Ammon's horn (tissue), 1 donor: Measurements from ENCODE around the gene MAP4K1.

ENCODE experiments used
- DNase-seq: peaks from one replicate; pipeline ENCODE4 v3.0.0-alpha.2; 2016; ENCODE audit warnings: low spot score

MAP4K1 gene

DNA sequence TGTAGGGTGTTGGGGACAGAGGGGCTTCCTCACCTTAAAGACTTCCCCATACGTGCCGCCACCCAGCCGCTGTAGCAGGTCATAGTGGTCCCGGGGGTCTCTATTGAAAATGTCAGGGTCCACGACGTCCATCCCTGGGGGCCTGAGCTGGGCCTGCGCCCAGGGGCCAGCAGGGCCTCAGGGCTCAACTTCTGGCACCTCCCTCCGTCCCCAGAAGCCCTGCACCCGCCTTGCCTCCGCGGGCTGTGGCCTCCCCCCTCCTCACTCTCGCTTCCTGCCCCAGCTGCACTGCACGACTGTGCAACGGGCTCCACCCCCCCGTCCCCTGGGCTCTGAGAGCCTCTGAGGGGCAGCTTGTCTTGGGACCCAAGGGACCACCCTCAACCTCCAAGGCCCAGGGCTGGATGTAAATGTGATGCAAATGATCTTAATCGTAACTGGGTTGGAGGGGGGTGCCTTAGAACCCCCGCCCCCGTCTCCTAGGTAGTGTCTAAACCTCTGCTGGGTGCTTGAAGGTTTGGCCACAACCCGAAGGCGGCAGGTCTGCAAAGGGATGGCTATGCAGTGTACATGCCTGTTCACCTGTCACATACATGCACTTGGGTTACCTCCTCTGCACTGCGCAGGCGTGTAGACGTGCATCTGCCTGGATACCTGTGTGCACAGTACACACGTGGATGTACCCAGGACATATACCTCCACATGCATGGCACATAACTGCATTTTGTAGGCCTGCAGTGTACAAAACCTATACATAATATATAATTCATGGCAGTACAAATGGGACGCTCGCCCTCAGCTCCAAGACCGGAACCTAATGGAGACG lies at the start of gene MAP4K1:
MAP4K1 (minus strand) TSS at position 190 of the 826 bp plus-strand sequence; CDS start at position 132, 58 bp downstream.
- DNase-seq: peak; percentile 49

DNA sequence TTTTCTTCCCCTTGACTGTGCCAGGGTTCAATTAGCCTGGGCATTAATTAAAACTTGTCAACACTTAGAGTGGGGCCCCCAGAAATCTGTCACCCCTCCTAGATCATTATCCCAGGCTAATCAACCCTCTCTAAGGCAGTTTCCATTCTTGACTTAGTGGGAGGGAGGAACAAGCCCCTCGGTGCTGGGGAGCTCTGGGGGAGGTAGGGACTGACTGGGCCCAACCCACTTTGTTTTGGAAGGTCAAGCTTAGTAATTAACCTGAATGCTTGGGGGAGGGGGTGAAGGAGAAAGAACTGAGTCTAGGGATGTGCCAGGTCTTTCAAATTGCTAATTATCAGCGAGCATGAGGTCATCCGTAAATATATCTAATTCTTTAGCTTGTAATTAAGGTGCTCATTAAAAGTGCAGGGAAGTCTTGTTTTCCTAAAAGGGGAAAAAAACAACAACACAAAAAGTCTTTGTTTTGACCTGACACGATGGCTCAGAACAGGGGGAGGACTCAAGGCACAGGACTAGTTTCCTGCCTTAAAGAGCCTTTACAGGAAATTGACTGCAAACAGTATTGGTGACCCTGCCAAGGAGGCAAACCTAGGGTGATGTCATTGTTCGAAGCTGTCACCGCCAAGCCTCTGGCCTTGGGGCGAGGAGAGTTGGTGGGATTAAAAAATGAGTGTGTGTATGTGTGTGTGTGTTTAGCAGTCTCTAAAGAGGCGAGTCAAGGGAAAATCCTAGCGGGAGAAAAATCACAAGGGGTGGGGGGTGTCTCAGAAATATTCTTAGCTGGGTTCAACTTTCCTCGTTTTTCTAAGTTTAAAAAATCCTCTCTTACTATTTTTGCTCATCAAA lies 49.1 kb upstream of the MAP4K1 start:
- no peak for DNase-seq

DNA sequence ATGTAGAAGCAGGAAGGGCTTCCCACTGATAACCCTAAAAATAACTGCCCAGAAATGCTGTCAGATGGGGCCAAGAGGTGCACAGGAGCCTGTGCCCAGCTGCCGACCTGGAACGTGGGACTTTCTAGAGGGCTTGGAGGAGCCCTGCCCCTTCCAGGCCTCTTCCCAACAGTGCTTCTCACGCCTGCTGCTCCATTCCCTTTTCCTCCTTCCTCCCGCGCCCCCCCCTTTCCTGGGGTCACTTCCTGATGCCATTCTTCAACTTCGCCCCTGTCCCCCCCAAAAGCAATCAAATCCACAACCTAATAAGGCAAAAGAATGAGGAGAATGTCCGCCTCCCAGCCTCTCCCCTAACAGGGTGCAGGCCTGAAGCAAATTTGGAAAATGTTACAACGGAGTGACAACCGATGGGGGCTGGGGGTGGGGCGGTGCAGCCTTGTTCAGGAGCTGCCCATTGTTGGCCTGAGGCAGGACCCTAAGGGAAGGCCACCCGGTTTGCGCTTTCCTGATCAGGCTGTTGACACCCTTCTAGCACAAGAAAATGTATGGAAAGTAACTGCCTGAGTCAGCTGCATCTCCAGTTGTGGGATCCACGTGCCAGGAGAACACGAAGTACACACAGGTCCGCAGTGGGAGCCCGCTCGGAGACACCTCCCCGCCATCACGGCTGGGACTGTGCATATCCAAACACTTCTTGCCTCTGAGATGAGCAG lies 48.4 kb upstream of the MAP4K1 start:
- DNase-seq: no peak

- no peak for DNase-seq
These were observed 47.6 kb upstream of the MAP4K1 start for GRCh38 chr19:38665219-38665931.

DNA sequence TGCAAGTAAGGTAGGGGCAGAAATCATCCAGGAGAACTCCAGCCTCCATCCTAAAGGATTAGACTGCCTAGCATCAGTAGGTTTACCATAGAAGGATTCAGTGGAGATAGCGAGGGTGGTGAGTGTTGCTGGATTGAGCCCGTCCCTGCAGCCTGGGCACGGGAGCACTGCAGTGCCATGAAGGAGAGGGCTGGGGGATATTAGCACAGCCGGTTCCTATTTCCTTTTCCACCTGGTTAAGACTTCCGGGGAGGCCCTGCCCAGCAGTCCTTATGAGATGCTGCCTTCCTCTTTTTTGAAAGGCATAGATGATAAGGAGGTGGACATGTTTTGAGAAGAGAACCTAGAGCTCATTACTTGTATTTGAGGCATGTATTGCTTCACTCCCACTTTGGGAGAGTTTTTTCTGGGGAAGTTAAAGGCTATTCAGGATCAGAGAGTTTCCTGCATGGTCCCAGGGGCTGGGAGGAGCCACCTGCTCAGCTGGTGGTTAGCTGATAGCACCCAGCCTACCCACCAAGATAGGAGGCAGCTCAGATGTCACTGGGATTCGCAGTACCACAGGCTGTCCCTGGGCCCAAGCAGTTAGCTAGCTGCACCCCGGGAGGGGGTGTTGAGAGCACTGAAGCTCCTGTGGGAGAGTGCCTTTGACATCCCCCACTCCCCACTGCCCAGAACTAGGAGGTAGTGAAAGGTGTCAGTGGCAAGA lies 46.9 kb upstream of the MAP4K1 start:
- DNase-seq: no peak

- DNase-seq: peak; percentile 69
These were observed 46.3 kb upstream of the MAP4K1 start for GRCh38 chr19:38663957-38664502.

DNA sequence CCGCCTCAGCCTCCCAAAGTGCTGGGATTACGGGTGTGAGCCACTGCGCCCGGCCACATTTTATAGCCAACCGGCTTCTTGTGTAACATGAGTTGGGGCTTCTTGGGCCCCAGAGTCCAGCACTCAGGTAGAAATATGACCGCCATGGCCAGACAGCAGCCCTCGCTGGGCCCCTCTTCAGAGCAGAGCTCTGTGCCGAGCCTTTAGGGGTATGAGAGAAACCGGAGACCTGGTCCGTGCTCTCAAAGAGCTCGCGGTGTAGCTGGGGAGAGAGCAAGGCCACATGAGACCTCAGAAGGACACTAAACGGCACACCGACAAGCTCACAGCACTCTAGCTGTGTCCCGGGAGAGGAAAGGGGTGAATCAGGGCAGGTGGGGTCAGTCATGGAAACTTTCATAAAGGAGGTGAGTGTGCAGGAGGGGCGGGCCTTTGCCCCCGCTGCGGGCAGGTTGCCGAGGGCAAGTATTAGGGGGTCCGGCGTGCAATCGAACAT lies 45.5 kb upstream of the MAP4K1 start:
- DNase-seq: no peak

GRCh38 chr19:38662537-38663155 lies 44.9 kb upstream of the MAP4K1 start:
- no peak for DNase-seq

DNA sequence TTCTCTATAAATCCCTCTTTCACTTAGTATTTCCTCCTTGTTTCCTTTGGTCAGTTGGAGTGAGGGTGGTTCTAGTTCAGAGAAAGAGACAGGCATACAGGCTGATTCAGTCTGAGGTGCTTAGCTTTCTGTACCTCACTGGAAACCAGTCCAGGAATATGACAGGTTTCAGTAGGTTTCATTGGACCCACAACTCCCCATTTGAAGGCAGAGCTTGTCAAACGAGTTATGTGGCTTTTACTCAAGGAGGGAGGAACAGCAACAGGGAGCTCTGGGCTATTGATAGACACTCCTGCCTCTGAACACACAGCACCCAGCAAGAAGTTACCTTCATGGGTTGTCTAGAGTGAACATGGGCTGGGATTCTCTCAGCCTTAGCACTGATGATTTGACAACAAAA lies 44.2 kb upstream of the MAP4K1 start:
- no peak for DNase-seq

GRCh38 chr19:38661136-38661535 lies 43.4 kb upstream of the MAP4K1 start:
- no peak for DNase-seq

- DNase-seq: no peak
These were observed 43.0 kb upstream of the MAP4K1 start for GRCh38 chr19:38660724-38661123.

DNA sequence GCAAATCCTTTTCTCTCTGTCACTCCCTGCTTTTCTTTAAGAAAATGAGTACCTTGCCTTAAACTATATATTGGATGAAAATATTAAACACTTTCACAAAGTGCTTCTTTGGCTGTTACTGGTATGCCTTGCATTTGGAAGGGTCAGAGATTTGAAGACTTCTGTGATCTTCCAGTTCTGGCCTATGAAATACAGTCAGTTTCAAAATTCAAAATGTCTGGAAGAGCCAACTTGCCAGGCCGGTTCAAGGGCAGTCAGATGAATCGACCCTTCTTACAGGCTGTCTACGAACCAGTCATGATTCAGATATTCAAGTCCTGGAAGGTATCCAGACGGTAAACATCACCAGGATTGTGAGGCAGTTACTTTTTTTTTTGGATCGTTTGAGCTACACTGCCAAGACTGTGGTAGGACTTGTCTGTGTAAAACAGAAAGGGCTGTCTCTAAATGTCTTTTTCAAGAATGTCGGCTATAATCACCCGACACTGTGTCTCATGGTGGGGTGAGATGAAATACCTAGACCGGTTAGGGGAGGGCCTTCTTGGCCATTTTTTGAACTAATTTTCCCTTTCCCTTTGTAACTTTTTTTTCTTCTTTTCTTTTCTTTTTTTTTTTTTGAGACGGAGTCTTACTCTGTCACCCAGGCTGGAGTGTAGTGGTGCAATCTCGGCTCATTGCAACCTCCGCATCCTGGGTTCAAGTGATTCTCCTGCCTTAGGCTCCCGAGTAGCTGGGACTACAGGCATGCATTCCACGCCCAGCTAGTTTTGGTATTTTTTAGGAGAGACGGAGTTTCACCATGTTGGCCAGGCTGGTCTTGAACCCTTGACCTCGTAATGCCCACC lies 40.9 kb upstream of the MAP4K1 start:
- no peak for DNase-seq

DNA sequence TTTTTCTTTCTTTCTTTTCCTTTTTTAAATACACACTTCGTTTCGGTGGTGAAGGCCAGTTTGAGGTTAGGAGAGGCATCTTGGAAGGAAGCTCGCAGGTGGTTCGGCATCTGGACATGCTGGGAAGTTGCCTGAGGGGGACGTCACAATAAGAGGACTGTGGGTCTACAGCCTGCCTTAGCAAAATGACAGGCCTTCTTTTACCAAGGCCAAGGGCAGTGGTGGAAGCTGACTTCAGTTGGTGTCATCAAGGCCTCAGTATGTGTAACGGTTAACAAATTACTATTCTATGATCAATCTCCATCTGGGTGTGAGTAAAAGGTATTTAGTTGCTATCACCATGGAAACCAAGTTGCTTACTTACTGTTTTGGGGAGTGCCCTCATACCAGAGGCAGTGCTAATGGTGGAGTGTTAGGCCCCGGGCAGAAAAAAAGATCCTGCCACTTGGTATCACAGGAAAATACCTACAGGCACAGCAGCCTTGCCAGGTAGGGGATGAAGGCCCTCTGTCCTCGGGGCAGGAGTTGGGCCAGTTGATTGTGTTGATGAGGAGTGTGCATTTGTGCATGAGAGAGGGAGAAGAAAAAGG lies 40.0 kb upstream of the MAP4K1 start:
- no peak for DNase-seq

- peak; percentile 87 for DNase-seq
These were observed 38.6 kb upstream of the MAP4K1 start for GRCh38 chr19:38656171-38656981.

DNA sequence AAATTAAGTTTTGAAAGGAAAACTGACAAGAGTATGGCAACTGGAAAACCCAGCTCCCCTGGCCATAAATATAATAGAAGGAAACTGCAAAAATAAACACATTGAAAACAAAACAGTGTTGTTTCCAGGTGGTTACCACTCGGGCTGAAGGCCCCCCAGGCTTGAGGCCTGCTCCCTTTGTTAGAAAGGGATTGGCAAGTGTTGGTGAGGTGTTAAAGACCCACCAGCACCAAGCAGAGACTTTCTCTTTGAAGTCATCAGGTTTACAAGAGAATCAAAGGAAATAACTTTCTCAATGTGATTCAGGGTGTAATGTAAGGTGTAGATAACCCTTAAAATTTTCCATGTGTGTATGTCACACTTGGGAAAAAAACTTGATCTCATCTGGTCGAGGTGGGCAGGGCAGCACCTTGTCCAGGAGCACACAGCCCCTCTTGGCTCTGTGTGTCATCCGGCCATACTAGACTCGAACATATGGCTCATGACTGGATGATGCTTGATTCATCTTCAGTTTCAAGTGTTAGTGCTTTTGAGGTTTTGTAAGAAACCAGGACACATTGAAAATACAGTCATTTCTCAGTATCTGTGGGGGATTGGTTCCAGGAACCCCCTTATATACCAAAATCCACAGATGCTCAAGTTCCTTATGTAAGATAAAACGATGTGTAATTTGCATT lies 37.5 kb upstream of the MAP4K1 start:
- DNase-seq: no peak

DNA sequence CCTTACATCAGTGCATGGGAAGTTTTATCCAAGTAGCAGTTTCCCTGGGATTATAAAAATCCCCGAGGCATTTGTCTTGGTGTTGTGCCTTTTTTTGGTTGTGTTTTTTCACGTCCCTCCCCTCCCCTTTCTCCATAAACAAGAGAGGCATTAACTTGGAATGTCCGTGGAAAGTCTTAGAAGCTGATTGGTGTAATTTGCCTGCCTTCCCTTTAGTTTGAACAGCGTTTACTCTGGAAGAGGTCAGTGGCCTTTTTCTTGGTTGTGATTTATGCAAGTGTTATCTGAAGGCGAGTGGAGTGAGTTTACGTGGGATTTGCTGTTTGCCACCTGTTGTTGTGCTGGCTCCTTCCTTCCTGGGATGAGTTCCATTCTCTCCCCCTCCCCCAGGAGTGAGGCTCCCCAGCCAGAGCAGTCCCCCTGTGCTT lies 36.9 kb upstream of the MAP4K1 start:
- DNase-seq: no peak

DNA sequence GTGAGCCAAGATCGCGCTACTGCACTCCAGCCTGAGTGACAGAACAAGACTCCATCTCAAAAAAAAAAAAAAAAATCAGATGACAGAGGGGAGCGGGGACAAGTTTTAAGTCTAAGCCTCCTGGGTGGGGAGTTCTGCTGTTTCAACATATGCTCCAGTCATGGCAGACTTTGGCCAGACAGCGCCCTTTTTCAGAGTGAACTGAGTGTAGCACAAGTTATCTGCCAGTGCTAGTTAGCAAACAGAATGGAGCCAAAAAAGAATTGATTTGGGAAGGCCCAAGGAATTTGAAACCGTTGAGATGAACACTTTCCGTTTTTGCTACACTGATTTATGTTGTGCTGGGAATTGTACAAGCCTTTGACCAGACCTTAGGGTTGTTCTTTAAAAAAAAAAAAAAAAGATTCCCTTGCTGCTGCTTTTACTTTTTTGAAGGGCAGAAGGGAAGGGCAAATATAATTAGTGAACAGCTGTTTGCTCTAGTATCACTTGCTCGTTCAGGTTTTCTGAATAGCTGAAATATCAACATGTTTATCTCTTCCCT lies 35.3 kb upstream of the MAP4K1 start:
- no peak for DNase-seq
